Immature natural killer cell (primary cell): Measurements from ENCODE around the gene SLC6A11. TPM values are rescaled to one million over a fixed set of nuclear protein-coding genes. Genes with fewer than 3 reads are reported as not detected.

Source experiments
- DNase-seq, 3 donors: peaks; one replicate each; pipeline ENCODE4 v3.0.0; 2022; ENCODE audit warnings: mixed read lengths in 1 of 3
- H3K27ac Mint-ChIP-seq, 6 donors: one replicate each; pipeline ENCODE4 v1.8.0; 2020; ENCODE audit warnings: mixed read lengths in 6 of 6, mild to moderate bottlenecking in 5 of 6, inconsistent platforms in 4 of 6, moderate library complexity in 3 of 6
- H3K27me3 Mint-ChIP-seq, 3 donors: one replicate each; pipeline ENCODE4 v1.8.0; 2020 to 2021; ENCODE audit warnings: low read depth in 3 of 3, mild to moderate bottlenecking in 3 of 3, mixed read lengths in 3 of 3, moderate library complexity in 3 of 3, inconsistent platforms in 1 of 3
- H3K36me3 Mint-ChIP-seq, 3 donors: one replicate each; pipeline ENCODE4 v1.8.0; 2020; ENCODE audit warnings: mixed read lengths in 3 of 3, inconsistent platforms in 2 of 3, mild to moderate bottlenecking in 2 of 3
- H3K4me1 Mint-ChIP-seq, 2 donors: one replicate each; pipeline ENCODE4 v1.8.0; 2020; ENCODE audit warnings: inconsistent platforms in 2 of 2, mild to moderate bottlenecking in 2 of 2, mixed read lengths in 2 of 2, moderate library complexity in 1 of 2
- H3K4me3 Mint-ChIP-seq, 5 donors: one replicate each; pipeline ENCODE4 v1.8.0; 2020; ENCODE audit warnings: mild to moderate bottlenecking in 5 of 5, mixed read lengths in 5 of 5, inconsistent platforms in 3 of 5, moderate library complexity in 3 of 5
- H3K9me3 Mint-ChIP-seq, 6 donors: one replicate each; pipeline ENCODE4 v1.8.0; 2020; ENCODE audit warnings: mild to moderate bottlenecking in 6 of 6, mixed read lengths in 6 of 6, inconsistent platforms in 4 of 6, moderate library complexity in 3 of 6
- polyA plus RNA-seq, 3 donors: library from polyadenylated mRNA; unstranded; fragments of 300-500 nt; fragmentation: Illumina TruSeq; gene quantifications; one replicate each; pipeline ENCODE4 v1.2.3, GENCODE V29; 2021

The SLC6A11 gene
- polyA plus RNA-seq, result not detected

DNA sequence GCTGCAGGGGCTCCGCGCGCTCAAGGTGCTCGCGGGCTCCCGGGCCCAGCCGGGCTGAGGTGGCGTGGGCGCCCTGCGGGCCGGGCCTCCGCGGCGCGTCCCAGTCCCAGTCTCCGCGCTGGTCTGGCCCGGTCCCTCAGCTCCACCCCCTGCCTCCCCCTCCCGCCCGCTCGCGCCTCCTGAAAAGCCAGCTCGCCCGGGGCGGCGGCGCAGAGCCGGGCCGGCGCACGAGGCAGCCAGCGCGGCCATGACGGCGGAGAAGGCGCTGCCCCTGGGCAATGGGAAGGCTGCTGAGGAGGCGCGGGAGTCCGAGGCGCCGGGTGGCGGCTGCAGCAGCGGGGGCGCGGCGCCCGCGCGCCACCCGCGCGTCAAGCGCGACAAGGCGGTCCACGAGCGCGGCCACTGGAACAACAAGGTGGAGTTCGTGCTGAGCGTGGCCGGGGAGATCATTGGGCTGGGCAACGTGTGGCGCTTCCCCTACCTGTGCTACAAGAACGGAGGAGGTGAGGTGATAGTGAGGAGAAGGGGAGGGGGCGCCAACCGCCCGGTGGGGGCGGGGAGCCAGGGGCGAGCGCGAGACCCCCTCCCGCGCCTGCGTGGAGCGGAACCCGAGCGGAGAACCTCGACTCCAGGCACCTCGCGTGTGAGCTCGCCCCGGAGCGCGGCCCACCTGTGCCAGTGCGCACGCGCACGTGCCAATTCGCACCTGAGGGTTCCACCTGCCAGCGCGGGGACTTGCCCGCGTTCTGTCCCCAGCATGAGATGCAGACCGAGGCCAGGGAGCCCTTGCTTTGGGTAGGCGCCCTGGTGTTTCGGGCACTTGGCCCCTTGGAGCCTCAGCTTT is at the start of gene SLC6A11:
TSS of gene SLC6A11 (plus strand) at position 210 of the 844 bp plus-strand sequence. CDS start at position 248, 38 bp downstream.
- H3K4me1 Mint-ChIP-seq, result no peaks in the 10 kb centered on the region
- no peaks in the 10 kb centered on the region for H3K36me3 Mint-ChIP-seq
- no peak for DNase-seq
- no peak within 1 kb of the TSS for H3K4me3 Mint-ChIP-seq
- peaks cover 2 to 17% (median 6%) of the 10 kb centered on the region in 3 donors for H3K27me3 Mint-ChIP-seq
- H3K9me3 Mint-ChIP-seq, result peaks cover 0 to under 1% (median 0%) of the 10 kb centered on the region in 6 donors
- no peak within 1 kb of the TSS for H3K27ac Mint-ChIP-seq

GRCh38 chr3:10768708-10769394 is 47.2 kb upstream of the SLC6A11 start:
- Mint-ChIP-seq H3K4me1 (no peaks in the 10 kb centered on the region), H3K36me3 (no peaks in the 10 kb centered on the region), H3K27me3 (peaks cover 4 to 13% (median 7%) of the 10 kb centered on the region in 3 donors), H3K9me3 (peaks cover 0 to 2% (median 0%) of the 10 kb centered on the region in 6 donors), H3K4me3 (no peak overlapping the region), H3K27ac (no peak overlapping the region)
- no peak for DNase-seq

- Mint-ChIP-seq H3K9me3 (peaks cover 0 to 2% (median 0%) of the 10 kb centered on the region in 6 donors), H3K4me1 (no peaks in the 10 kb centered on the region), H3K36me3 (no peaks in the 10 kb centered on the region), H3K4me3 (no peak overlapping the region), H3K27me3 (peaks cover 7 to 13% (median 7%) of the 10 kb centered on the region in 3 donors), H3K27ac (no peak overlapping the region)
- DNase-seq, result no peak
Measured at GRCh38 chr3:10770547-10770946, 45.5 kb upstream of the SLC6A11 start.

- Mint-ChIP-seq H3K27ac (no peak overlapping the region), H3K4me1 (no peaks in the 10 kb centered on the region), H3K36me3 (no peaks in the 10 kb centered on the region), H3K4me3 (no peak overlapping the region), H3K9me3 (peaks cover 0 to 2% (median 0%) of the 10 kb centered on the region in 6 donors), H3K27me3 (peaks cover 5 to 13% (median 7%) of the 10 kb centered on the region in 3 donors)
- DNase-seq, result no peak
Measured at GRCh38 chr3:10770981-10771380, 45.0 kb upstream of the SLC6A11 start.

DNA sequence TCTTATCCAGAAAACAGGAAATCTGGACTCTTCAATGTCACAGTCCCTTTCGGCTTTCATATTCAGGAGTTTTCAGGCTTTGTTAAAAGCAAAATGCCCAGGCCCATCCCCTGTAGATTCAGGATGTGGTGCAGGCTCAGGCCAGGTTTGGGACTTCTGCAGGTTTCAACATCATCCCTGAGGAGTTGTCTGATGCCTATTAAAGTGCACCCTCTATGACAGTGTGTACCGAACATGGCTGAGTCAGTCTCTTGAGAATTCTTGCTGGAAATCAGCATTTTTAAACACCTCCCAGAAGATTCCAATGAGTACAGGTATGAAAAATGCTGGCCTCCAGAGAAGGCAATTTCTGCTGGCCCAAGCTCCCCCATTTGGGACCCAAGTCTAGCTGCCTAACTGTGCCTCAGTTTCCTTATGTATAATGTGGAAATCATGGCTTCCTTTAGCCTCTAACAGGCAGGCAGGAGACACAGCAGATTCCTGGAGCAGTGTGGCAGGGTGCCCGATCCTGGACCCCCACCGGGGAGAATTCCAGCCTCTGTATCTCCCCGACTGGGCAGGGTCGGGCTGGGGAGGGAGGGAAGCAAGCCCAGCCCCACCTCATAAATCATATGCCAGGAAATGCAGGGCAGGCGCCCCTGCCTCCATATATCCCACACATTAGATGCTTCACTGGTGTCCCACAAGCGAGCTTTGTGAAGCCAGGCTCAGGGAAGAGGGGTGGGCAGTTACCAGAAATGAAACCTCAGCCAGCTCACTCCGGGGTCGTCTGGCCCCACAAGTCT is 44.4 kb upstream of the SLC6A11 start:
- no peak for DNase-seq
- H3K9me3 Mint-ChIP-seq, result peaks cover 0 to 2% (median 0%) of the 10 kb centered on the region in 6 donors
- no peak overlapping the region for H3K4me3 Mint-ChIP-seq
- H3K27ac Mint-ChIP-seq, result no peak overlapping the region
- peaks cover 4 to 15% (median 7%) of the 10 kb centered on the region in 3 donors for H3K27me3 Mint-ChIP-seq
- no peaks in the 10 kb centered on the region for H3K4me1 Mint-ChIP-seq
- no peaks in the 10 kb centered on the region for H3K36me3 Mint-ChIP-seq

GRCh38 chr3:10772271-10773161 is 43.5 kb upstream of the SLC6A11 start:
- H3K4me1 Mint-ChIP-seq, result no peaks in the 10 kb centered on the region
- peaks cover 0 to 2% (median 0%) of the 10 kb centered on the region in 6 donors for H3K9me3 Mint-ChIP-seq
- H3K4me3 Mint-ChIP-seq, result no peak overlapping the region
- H3K27me3 Mint-ChIP-seq, result peaks cover 4 to 17% (median 7%) of the 10 kb centered on the region in 3 donors
- no peaks in the 10 kb centered on the region for H3K36me3 Mint-ChIP-seq
- no peak for DNase-seq
- no peak overlapping the region for H3K27ac Mint-ChIP-seq

GRCh38 chr3:10774129-10774670 is 41.8 kb upstream of the SLC6A11 start:
- Mint-ChIP-seq H3K9me3 (peaks cover 0 to 2% (median 0%) of the 10 kb centered on the region in 6 donors), H3K36me3 (no peaks in the 10 kb centered on the region), H3K27ac (no peak overlapping the region), H3K4me1 (no peaks in the 10 kb centered on the region), H3K27me3 (peaks cover 0 to 14% (median 7%) of the 10 kb centered on the region in 3 donors), H3K4me3 (no peak overlapping the region)
- DNase-seq, result no peak

- Mint-ChIP-seq H3K9me3 (peaks cover 0 to 2% (median 0%) of the 10 kb centered on the region in 6 donors), H3K36me3 (no peaks in the 10 kb centered on the region), H3K27ac (no peak overlapping the region), H3K4me1 (no peaks in the 10 kb centered on the region), H3K4me3 (no peak overlapping the region), H3K27me3 (peaks cover 0 to 14% (median 6%) of the 10 kb centered on the region in 3 donors)
- no peak for DNase-seq
Measured at GRCh38 chr3:10774825-10775224, 41.2 kb upstream of the SLC6A11 start.

DNA sequence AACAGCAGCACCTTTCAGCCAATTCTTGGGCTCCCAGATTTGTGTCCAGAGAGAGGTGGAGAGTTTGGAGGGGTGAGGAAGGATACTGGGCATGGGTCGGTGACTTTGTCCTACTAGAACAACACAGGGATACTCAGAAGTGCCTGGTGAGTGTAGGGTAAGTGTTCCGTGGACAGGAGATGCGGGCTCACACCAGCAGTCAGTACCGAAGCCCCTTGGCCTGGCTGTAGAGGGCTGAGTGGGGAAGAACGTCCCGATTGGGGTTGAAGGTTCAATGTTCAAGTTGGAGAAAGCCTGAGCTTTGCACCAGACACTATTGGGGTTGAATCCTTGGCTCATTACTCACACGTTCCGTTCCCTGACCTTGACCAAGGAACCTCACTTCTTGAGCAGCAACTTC is 40.8 kb upstream of the SLC6A11 start:
- H3K27me3 Mint-ChIP-seq, result peaks cover 0 to 14% (median 6%) of the 10 kb centered on the region in 3 donors
- H3K9me3 Mint-ChIP-seq, result no peaks in the 10 kb centered on the region
- H3K27ac Mint-ChIP-seq, result no peak overlapping the region
- H3K4me1 Mint-ChIP-seq, result no peaks in the 10 kb centered on the region
- no peak for DNase-seq
- H3K36me3 Mint-ChIP-seq, result no peaks in the 10 kb centered on the region
- no peak overlapping the region for H3K4me3 Mint-ChIP-seq

DNA sequence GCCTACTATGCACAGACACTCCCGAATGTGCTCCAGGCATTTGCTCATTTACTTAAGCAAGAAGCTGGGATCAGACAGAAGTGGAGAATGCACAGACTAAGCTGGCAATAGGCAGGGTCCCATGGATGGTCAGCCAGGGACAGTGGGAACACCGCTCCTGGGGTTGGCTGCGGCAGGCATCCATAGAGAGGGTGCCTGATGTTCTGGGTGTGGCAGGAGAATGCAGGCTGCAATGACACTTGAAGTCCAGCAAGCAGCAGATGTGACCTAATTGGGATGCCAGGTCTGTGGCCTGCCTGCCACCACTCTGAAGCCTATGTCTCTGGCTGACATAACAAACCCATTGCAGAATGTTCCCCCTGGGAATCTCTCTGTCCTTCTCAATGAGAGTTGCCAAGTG is 40.2 kb upstream of the SLC6A11 start:
- peaks cover 0 to 12% (median 6%) of the 10 kb centered on the region in 3 donors for H3K27me3 Mint-ChIP-seq
- no peak overlapping the region for H3K27ac Mint-ChIP-seq
- DNase-seq, result no peak
- H3K4me1 Mint-ChIP-seq, result no peaks in the 10 kb centered on the region
- H3K4me3 Mint-ChIP-seq, result no peak overlapping the region
- no peaks in the 10 kb centered on the region for H3K9me3 Mint-ChIP-seq
- no peaks in the 10 kb centered on the region for H3K36me3 Mint-ChIP-seq

- no peak for DNase-seq
- Mint-ChIP-seq H3K27ac (no peak overlapping the region), H3K4me1 (no peaks in the 10 kb centered on the region), H3K4me3 (no peak overlapping the region), H3K36me3 (no peaks in the 10 kb centered on the region), H3K9me3 (no peaks in the 10 kb centered on the region), H3K27me3 (peaks cover 0 to 6% (median 4%) of the 10 kb centered on the region in 3 donors)
Measured at GRCh38 chr3:10777627-10778026, 38.4 kb upstream of the SLC6A11 start.

DNA sequence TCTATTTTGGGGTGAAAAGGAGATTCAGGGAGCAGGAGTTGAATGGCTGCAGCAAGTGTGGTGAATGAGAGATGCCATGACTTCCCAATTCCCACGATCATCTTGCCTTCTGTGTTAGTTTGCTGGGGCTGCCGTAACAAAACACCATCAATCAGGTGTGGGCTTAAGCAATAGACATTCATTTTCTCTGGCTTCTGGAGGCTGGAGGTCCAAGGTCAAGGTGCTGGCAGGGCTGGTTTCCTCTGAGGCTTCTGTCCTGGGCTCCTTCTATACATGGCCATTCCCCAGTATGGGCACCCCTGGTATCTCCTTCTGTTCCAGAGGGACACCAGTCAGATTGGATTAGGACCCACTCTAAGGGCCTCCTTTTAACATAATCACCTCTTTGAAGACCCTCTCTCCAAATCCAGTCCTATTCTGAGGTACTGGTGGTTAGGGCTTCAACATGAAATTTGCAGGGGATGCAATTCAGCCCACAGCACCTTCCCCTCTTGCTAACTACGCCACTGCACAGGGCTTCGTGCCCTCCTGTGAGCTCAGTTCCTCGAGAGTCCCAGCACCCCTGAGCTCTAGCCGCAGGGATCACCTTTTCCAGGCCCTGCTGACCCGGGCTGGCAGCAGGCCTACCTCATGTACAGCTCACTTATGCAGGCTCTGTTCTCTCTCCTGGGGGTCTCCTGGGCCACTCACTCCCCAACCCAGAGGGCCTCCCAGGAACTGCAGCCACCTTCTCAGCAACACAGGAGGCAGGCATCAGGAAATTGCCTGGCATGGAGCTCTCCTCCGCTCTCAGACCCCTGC is 37.3 kb upstream of the SLC6A11 start:
- H3K27ac Mint-ChIP-seq, result no peak overlapping the region
- H3K27me3 Mint-ChIP-seq, result peaks cover 0 to 4% (median 4%) of the 10 kb centered on the region in 3 donors
- no peak for DNase-seq
- no peaks in the 10 kb centered on the region for H3K36me3 Mint-ChIP-seq
- no peak overlapping the region for H3K4me3 Mint-ChIP-seq
- no peaks in the 10 kb centered on the region for H3K9me3 Mint-ChIP-seq
- no peaks in the 10 kb centered on the region for H3K4me1 Mint-ChIP-seq
